Lung (tissue), 12 donors: Measurements from ENCODE around the gene CATSPER1. TPM values are rescaled to one million over a fixed set of nuclear protein-coding genes. Genes with fewer than 3 reads are reported as not detected.

Experiments used
- ATAC-seq: fragments of 200-7000 bp; cut with Tn5 transposase; one replicate; pipeline ENCODE4 v1.9.1; 2020; ENCODE audit warnings: moderate number of reproducible peaks; ENCODE audit not compliant: insufficient read depth, low FRiP score
- DNase-seq, 3 donors: peaks; one replicate each; pipeline ENCODE4 v3.0.0-alpha.2; 2013 to 2017
- H3K27ac ChIP-seq, 2 donors: one replicate each; pipeline ENCODE4 v1.5.1; 2013; ENCODE audit warnings: mild to moderate bottlenecking in 2 of 2, moderate library complexity in 2 of 2, control low read depth in 1 of 2, inconsistent platforms in 1 of 2, low read depth in 1 of 2, low read length in 1 of 2
- H3K27me3 ChIP-seq, 3 donors: one replicate each; pipeline ENCODE4 v1.5.1; 2013; ENCODE audit warnings: low read length in 2 of 3; ENCODE audit not compliant: control insufficient read depth in 3 of 3, insufficient read depth in 3 of 3
- H3K36me3 ChIP-seq, 4 donors: one replicate each; pipeline ENCODE4 v1.5.1; 2013; ENCODE audit warnings: low read length in 4 of 4, mild to moderate bottlenecking in 1 of 4, moderate library complexity in 1 of 4; ENCODE audit not compliant: control insufficient read depth in 4 of 4, insufficient read depth in 4 of 4
- H3K4me1 ChIP-seq, 5 donors: one replicate each; pipeline ENCODE4 v1.5.1; 2013; ENCODE audit warnings: low read length in 5 of 5, mild to moderate bottlenecking in 2 of 5, moderate library complexity in 1 of 5; ENCODE audit not compliant: control insufficient read depth in 5 of 5, insufficient read depth in 5 of 5
- H3K4me3 ChIP-seq: one replicate; pipeline ENCODE4 v1.5.1; 2013; ENCODE audit warnings: mild to moderate bottlenecking, control low read depth, moderate library complexity
- H3K9ac ChIP-seq, 2 donors: one replicate each; pipeline ENCODE4 v1.5.1; 2013; ENCODE audit warnings: low read length in 2 of 2, control low read depth in 1 of 2; ENCODE audit not compliant: insufficient read depth in 1 of 2
- H3K9me3 ChIP-seq, 4 donors: one replicate each; pipeline ENCODE4 v1.5.1; 2013; ENCODE audit warnings: low read length in 3 of 4, mild to moderate bottlenecking in 1 of 4, moderate library complexity in 1 of 4; ENCODE audit not compliant: control insufficient read depth in 4 of 4, insufficient read depth in 3 of 4
- CTCF ChIP-seq: IDR thresholded peaks from 2 replicates; pipeline ENCODE4 v1.5.1; 2012; ENCODE audit warnings: mild to moderate bottlenecking; ENCODE audit errors: control extremely low read depth, extremely low read depth
- WGBS, 2 donors: extraction: QIAGEN DNeasy Blood & Tissue Kit; methylation state at CpG; one replicate each; pipeline ENCODE4 v1.1.7; 2013; 5-methylcytosine and 5-hydroxymethylcytosine counted together
- polyA plus RNA-seq, 2 donors: library from polyadenylated mRNA; stranded (reverse); fragments of 200-250 nt; gene quantifications; one replicate each; pipeline ENCODE4 v1.2.1, GENCODE V29; 2013
- total RNA-seq, 2 donors: library from RNA; depleted of rRNA in 1 of 2; stranded (reverse); fragments of >200 nt in 1 of 2; gene quantifications; one replicate each; pipeline ENCODE4 v1.2.1, GENCODE V29; 2014 to 2021
- donor health status: control.
- donor health status: control.
- donor health status: Bipolar disorder and iron deficiency.
- donor health status: healthy.
- donor health status: DM: yes; HTN: yes; CAD: no.

Gene CATSPER1
- total and polyA plus RNA-seq, 4 donors, result 2.9 to 3.3 (median 3.1) TPM; not detected in 1

DNA sequence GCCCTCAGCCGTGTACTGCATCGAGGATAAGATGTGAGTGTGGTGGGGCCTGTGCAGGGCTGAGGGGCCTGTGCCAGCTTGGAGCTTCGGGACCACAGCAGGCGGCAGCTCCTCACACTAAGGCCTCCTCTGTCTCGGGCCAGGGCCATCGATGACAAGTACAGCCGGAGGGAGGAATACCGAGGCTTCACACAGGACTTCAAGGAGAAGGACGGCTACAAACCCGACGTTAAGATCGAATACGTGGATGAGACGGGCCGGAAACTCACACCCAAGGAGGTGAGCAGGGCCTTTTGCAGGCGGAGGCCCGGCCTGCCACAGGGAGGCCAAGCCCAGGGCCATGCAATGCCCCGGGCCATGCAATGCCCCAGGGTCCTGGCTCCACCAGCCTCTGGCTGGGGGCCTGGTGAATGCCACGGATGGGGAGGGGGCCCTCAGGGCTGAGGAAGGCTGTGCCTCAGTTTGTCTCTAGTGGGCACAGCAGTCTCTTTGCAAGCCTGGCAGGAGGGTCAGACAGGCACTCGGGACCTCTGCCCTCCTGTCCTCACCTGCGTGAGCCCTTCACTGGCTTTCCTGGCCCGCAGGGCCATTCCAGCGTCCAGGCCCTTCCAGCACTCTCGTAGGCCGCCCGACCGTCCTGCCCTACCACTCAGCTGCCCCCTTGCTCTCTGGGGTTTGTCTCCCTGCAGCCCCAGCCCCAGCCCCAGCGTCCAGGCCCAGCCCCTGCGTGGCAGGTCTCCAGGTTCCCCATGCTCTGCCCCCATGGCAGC, 48.5 kb downstream of the CATSPER1 start:
- no peak for ATAC-seq
- H3K4me1 ChIP-seq, result peaks cover 0 to 1% (median 0%) of the 10 kb centered on the region in 5 donors
- WGBS, 2 donors, result 89 to 96% methylated on average over 28 to 29 of the region's 29 CpGs
- no peak overlapping the region for H3K9ac ChIP-seq
- H3K27ac ChIP-seq, result no peak overlapping the region
- TF ChIP-seq CTCF, result no peak
- H3K27me3 ChIP-seq, result no peaks in the 10 kb centered on the region
- DNase-seq, result no peak
- H3K36me3 ChIP-seq, result peaks cover 8 to 38% (median 21%) of the 10 kb centered on the region in 4 donors
- H3K9me3 ChIP-seq, result no peaks in the 10 kb centered on the region
- no peak overlapping the region for H3K4me3 ChIP-seq

GRCh38 chr11:65976216-65977176, 49.8 kb downstream of the CATSPER1 start:
- Histone ChIP-seq H3K4me3 (no peak overlapping the region), H3K27me3 (no peaks in the 10 kb centered on the region), H3K9me3 (no peaks in the 10 kb centered on the region), H3K9ac (no peak overlapping the region), H3K4me1 (peaks cover 0 to 1% (median 0%) of the 10 kb centered on the region in 5 donors), H3K36me3 (peaks cover 10 to 38% (median 21%) of the 10 kb centered on the region in 4 donors), H3K27ac (no peak overlapping the region)
- no peak for ATAC-seq
- TF ChIP-seq CTCF, result no peak
- no peak for DNase-seq
- 85 to 88% methylated on average over 41 to 43 of the region's 43 CpGs for WGBS, 2 donors

DNA sequence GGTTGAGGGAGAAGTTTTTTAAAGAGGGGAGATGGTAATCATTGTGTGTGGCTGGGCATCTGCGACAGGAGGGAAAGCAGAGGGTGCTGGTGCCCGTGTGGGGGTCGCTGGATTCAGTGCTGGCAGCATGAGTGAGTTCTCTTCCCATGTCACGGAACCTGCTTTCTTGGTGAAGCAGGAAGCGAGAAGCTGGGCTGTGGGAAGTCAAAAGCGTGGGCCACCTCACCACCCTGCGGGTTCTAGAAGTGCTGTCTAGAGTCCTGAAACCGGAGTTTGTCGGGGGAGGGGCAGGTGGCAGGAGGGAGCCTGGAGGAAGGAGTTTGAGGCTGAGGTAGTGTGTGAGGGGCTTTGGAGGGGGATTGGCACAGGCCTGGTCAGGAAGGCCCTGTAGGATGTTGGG, 50.5 kb downstream of the CATSPER1 start:
- TF ChIP-seq CTCF, result no peak
- no peak for DNase-seq
- Histone ChIP-seq H3K9me3 (no peaks in the 10 kb centered on the region), H3K36me3 (peaks cover 10 to 38% (median 21%) of the 10 kb centered on the region in 4 donors), H3K4me1 (peaks cover 0 to 1% (median 0%) of the 10 kb centered on the region in 5 donors), H3K27ac (no peak overlapping the region), H3K4me3 (no peak overlapping the region), H3K27me3 (no peaks in the 10 kb centered on the region), H3K9ac (no peak overlapping the region)
- WGBS, 2 donors, result 93 to 94% methylated on average over 9 of the region's 9 CpGs
- no peak for ATAC-seq
